ENCODE data around the gene SYNE1. TPM values are rescaled to one million over a fixed set of nuclear protein-coding genes. Genes with fewer than 3 reads are reported as not detected.
A peak's percentile ranks its signal among the peaks of the same experiment; 100 is the strongest.
"Not testable (repeated sequence)": the region's sequence is repeated elsewhere in the genome, so short reads cannot be mapped to it uniquely, and the experiment has no call there.

SYNE1 gene
- total RNA-seq, 1 donor from 2014 or later = 17.4 TPM

DNA sequence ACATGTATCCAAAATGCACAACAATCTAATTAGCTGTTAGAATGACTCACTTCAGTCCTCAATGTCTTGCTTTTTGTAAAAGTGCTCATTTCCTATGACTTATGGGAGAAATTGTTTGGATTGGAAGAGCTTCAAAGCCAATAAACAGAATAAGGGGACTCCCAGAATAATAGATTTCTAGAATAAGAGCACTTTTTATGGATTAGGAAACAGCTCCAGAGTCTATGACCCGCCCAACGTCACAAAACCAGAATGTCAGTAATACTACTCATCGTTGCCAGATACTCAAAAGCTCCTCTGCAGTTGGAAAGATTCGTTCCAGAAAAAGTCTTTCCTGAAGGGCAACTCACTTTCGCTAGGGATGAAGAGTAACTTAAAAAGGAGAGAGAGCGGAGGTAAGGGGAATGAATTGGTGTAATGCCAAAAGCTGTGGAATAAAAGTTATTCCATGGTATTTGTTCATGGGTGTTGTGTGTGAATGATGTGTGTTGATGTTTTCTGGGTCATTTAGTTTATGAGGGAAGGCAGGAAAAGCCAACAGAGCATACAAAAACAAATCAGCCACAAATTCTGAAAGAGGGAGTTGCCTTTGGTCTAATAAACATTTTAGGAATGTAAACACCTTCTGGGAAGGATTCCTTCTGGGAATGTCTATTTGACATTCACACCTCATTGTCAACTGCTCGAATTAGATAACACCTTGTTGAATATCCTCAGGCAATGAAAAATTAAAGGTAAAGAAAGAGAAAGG lies 64.6 kb downstream of the SYNE1 start:
- H3K4me3 ChIP-seq (ENCODE audit: low read depth, low read length) = no peak overlapping the region
- DNase-seq (ENCODE audit: low read depth) = peak; percentile 42
- TF ChIP-seq, protein P1, sequence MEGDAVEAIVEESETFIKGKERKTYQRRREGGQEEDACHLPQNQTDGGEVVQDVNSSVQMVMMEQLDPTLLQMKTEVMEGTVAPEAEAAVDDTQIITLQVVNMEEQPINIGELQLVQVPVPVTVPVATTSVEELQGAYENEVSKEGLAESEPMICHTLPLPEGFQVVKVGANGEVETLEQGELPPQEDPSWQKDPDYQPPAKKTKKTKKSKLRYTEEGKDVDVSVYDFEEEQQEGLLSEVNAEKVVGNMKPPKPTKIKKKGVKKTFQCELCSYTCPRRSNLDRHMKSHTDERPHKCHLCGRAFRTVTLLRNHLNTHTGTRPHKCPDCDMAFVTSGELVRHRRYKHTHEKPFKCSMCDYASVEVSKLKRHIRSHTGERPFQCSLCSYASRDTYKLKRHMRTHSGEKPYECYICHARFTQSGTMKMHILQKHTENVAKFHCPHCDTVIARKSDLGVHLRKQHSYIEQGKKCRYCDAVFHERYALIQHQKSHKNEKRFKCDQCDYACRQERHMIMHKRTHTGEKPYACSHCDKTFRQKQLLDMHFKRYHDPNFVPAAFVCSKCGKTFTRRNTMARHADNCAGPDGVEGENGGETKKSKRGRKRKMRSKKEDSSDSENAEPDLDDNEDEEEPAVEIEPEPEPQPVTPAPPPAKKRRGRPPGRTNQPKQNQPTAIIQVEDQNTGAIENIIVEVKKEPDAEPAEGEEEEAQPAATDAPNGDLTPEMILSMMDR (conservative IDR thresholded peaks at IDR 0.05; ENCODE audit: low read depth, low read length) = no peak

DNA sequence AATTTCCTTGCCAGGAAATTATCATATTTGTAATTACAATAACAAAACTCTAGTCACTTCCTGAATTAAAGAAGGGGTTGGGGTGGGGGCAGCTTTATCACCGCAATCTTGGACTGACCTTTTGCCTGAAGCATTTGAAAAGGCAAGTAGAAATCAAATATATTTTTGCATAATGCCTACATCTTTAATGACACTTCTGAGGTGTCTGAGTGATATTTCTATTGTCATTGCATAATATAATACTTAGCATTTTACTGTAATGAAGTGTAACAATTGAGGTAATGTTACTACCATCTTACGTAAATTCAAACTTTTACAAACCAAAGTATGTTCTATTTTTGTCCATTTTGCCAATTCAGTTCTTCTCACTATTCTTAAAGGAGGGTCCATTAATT lies 65.2 kb downstream of the SYNE1 start:
- no peak for DNase-seq (ENCODE audit: low read depth)
- H3K4me3 ChIP-seq (ENCODE audit: low read depth, low read length) = no peak overlapping the region
- TF ChIP-seq, protein P1 (conservative IDR thresholded peaks at IDR 0.05; ENCODE audit: low read depth, low read length) = no peak

DNA sequence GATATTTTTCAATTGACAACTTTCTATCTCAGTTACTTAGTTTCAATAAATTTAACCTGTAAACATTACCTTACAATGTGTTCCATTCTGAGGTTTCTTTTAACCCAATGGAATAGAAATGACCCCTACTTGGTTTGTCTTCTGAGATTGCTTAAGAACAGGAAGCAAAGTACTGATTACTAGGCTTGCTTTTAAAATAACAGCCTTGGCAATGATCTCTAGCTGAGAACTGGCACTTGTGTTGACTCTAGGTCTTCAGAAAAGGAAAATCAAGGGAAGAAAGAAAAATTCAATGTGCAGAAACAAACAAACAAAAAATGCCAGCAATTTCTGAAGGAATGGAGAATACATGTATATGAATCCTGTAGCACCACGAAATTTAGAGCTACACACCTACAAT lies 66.1 kb downstream of the SYNE1 start:
- DNase-seq (ENCODE audit: low read depth) = peak; percentile 35
- TF ChIP-seq, protein P1 (conservative IDR thresholded peaks at IDR 0.05; ENCODE audit: low read depth, low read length) = no peak
- H3K4me3 ChIP-seq (ENCODE audit: low read depth, low read length) = no peak overlapping the region

DNA sequence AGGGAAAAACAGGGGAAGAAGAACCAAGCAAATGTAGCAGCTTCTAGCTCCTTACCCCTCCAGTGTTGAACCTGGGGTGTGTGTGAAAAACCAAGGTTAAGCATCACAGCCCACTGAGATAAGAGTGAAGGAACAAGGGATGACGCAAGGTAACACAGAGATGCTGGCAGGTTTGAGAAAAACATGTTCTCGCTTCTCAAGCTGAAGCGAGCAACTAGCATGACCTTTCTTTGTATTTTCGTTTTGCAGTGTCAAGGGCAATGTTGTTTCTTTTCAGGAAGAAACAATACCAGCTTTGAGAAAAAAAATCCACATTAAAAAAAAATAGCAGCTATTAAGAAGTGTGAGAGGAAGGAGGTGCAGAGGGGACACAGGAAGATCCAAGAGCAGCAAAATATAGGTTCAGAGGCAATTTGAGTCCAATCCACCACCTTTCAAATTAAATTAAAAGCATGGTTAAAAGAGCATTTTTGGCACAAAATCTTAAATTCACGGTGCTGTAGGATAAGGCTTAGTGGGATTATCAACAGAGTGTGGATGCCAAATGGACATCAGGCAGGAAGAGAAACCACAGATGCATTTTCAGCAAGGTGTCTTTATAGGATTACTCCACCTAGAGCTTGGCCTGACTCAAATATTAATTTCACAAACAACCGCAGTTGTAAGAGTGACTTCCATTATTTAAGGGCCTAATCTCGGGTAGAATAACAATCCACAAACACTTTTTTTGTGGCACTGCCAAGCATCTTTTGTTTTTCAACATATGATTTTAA lies 70.9 kb downstream of the SYNE1 start:
- H3K4me3 ChIP-seq (ENCODE audit: low read depth, low read length) = no peak overlapping the region
- TF ChIP-seq, protein P1 (conservative IDR thresholded peaks at IDR 0.05; ENCODE audit: low read depth, low read length) = no peak
- DNase-seq (ENCODE audit: low read depth) = no peak

DNA sequence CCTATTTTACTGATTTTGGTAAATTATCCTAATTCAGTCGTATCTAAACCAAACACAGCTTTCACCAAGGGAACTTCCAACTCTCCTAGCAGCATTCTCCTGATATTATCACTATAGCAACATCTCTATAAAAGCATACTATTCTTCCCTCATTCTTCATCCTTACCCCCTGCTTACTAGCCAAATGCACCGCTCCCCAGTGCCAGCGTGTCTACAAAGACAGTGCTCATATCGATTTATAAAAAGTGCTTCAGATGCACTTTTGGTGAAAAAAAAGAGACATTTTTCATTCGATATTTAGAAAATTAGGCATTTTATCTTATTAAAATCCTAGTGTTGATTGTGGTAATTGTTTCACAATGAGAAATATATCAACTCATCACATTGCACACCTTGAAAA lies 74.0 kb downstream of the SYNE1 start:
- DNase-seq (ENCODE audit: low read depth) = no peak
- TF ChIP-seq, protein P1 (conservative IDR thresholded peaks at IDR 0.05; ENCODE audit: low read depth, low read length) = no peak
- no peak overlapping the region for H3K4me3 ChIP-seq (ENCODE audit: low read depth, low read length)

DNA sequence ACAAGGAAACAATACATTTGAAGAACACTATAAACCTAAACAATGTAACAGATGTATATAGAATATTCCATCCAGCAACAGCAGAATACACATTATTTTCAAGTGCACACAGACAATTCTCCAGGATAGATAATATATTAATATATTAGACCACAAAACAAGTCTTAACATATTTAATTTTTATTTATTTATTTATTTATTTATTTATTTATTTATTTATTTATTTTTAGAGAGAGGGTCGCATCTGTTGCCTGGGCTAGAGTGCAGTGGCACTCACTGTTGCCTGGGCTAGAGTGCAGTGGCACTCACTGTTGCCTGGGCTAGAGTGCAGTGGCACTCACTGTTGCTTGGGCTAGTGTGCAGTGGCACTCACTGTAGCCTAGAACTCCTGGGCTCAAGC lies 78.4 kb downstream of the SYNE1 start:
- DNase-seq (ENCODE audit: low read depth); H3K4me3 ChIP-seq (ENCODE audit: low read depth, low read length): not testable (repeated sequence)

DNA sequence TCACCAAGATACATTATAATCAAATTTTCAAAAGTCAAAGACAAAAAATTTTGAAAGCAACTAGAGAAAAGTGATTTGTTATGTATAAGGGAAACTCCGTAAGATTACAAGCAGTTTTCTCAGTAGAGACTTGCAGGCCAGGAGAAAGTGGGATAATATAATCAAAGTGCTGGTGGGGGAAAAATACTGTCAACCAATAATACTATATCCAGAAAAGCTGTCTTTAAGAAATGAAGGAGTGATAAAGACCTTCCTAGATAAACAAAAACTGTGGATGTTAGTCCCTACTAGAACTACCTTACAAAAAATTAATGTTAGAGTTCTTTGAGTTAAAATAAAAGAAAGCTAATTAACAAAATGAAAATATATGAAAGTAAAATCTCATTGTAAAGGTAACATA lies 79.7 kb downstream of the SYNE1 start:
- no peak overlapping the region for H3K4me3 ChIP-seq (ENCODE audit: low read depth, low read length)
- TF ChIP-seq, protein P1 (conservative IDR thresholded peaks at IDR 0.05; ENCODE audit: low read depth, low read length) = no peak
- no peak for DNase-seq (ENCODE audit: low read depth)

All from epithelial cell of proximal tubule (primary cell).